ENCODE data around the gene ATG9B. TPM values are rescaled to one million over a fixed set of nuclear protein-coding genes. Genes with fewer than 3 reads are reported as not detected.

Gene ATG9B
- total RNA-seq, 1 donor from 2014 or later = 1.8 TPM

DNA sequence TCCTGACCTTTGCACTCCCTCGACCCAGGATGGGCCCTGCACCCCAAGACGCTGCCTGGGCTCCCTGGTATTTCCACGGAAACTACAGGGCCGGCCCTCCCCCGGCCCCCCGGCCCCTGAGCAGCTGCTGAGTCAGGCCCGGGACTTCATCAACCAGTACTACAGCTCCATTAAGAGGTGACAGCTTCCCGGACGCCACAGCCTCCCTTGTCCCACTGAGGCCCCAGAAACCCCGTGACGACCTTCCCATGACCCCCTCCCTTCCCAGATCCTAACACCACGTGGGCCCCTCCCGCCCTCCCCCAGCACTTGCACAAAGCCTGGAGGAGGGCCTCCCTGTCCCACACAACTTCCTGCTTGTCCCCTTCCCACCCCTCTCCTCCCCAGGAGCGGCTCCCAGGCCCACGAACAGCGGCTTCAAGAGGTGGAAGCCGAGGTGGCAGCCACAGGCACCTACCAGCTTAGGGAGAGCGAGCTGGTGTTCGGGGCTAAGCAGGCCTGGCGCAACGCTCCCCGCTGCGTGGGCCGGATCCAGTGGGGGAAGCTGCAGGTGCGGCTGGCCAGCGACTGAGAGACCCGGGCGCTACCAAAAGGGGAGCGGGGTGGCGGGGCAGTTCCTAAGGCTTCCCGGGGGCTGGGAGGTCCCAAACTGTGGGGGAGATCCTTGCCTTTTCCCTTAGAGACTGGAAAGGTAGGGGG lies 27.8 kb downstream of the ATG9B start:
- TF ChIP-seq, protein P1, sequence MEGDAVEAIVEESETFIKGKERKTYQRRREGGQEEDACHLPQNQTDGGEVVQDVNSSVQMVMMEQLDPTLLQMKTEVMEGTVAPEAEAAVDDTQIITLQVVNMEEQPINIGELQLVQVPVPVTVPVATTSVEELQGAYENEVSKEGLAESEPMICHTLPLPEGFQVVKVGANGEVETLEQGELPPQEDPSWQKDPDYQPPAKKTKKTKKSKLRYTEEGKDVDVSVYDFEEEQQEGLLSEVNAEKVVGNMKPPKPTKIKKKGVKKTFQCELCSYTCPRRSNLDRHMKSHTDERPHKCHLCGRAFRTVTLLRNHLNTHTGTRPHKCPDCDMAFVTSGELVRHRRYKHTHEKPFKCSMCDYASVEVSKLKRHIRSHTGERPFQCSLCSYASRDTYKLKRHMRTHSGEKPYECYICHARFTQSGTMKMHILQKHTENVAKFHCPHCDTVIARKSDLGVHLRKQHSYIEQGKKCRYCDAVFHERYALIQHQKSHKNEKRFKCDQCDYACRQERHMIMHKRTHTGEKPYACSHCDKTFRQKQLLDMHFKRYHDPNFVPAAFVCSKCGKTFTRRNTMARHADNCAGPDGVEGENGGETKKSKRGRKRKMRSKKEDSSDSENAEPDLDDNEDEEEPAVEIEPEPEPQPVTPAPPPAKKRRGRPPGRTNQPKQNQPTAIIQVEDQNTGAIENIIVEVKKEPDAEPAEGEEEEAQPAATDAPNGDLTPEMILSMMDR (IDR thresholded peaks at IDR 0.05) = no peak
- DNase-seq (no peak), ATAC-seq (ENCODE audit: low read depth) (no peak)
- H3K36me3 Mint-ChIP-seq (ENCODE audit: low read depth) = no peaks in the 10 kb centered on the region
- H3K27ac Mint-ChIP-seq = no peak overlapping the region
- H3K27me3 Mint-ChIP-seq = peaks cover 16% of the 10 kb centered on the region
- CTCF ChIA-PET = no interaction called here
- H3K9me3 Mint-ChIP-seq = no peaks in the 10 kb centered on the region
- H3K4me1 Mint-ChIP-seq = peaks cover 3% of the 10 kb centered on the region
- intact Hi-C loops (cut with micrococcal nuclease) = no loop called here
- H3K4me3 Mint-ChIP-seq = no peak overlapping the region
- POLR2A ChIA-PET = no interaction called here

DNA sequence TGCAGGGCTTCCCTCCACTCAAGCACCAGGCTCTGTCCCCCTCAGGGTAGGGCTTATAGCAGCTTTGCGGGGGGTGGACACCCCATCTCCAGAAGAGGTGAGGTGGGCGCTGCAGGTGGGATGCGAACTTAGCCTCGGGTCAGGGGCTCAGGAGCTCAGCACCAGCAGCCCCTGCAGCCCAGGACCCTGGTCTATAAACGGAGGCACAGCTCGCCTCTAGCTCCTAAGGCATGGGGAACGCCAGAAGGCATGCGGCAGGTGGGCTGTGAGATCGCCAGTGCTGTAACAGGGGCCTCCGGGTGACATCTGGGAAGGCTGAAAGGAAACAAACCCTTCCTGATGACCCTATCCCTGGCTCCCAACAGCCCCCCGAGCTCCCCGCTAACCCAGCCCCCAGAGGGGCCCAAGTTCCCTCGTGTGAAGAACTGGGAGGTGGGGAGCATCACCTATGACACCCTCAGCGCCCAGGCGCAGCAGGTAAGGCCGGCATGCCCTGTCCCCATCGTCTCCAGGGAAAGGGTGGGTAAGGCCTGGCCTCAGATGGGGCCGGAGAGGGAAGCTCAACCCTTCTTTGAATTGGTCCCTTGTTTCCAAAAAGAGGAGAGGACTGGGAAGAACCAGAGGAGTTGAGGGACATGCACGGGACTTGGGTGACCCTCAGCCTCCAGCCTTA lies 29.3 kb downstream of the ATG9B start:
- no peak overlapping the region for H3K27ac Mint-ChIP-seq

GRCh38 chr7:150994141-150994837 lies 30.0 kb downstream of the ATG9B start:
- Mint-ChIP-seq H3K27ac (no peak overlapping the region), H3K27me3 (peaks cover 33% of the 10 kb centered on the region), H3K9me3 (peaks cover 12% of the 10 kb centered on the region), H3K4me1 (peaks cover 3% of the 10 kb centered on the region), H3K4me3 (no peak overlapping the region), H3K36me3 (ENCODE audit: low read depth) (no peaks in the 10 kb centered on the region)
- ATAC-seq (ENCODE audit: low read depth) (no peak), DNase-seq (no peak)
- TF ChIP-seq, protein P1 (IDR thresholded peaks at IDR 0.05) = no peak
- intact Hi-C loops (cut with micrococcal nuclease) = no loop called here
- ChIA-PET POLR2A (no interaction called here), CTCF (interaction anchor here (0.8 to 1.4 kb wide), 2 partner anchors 9 to 24 kb away, joined by 3 to 5 read pairs; no protein-coding TSS in a partner anchor)

More for the DNA sequence above, 29.3 kb downstream of the ATG9B start:
- no peaks in the 10 kb centered on the region for H3K36me3 Mint-ChIP-seq (ENCODE audit: low read depth)
- ChIA-PET CTCF (interaction anchor here (1.4 kb wide), 1 partner anchor 10 kb away, joined by 5 read pairs; no protein-coding TSS in a partner anchor), POLR2A (no interaction called here)
- peaks cover 3% of the 10 kb centered on the region for H3K4me1 Mint-ChIP-seq
- peaks cover 27% of the 10 kb centered on the region for H3K27me3 Mint-ChIP-seq
- no peak overlapping the region for H3K4me3 Mint-ChIP-seq
- intact Hi-C loops (cut with micrococcal nuclease) = no loop called here
- DNase-seq (no peak), ATAC-seq (ENCODE audit: low read depth) (no peak)
- H3K9me3 Mint-ChIP-seq = peaks cover 10% of the 10 kb centered on the region
- TF ChIP-seq, protein P1 (IDR thresholded peaks at IDR 0.05) = no peak

GRCh38 chr7:150993511-150993910 lies 30.8 kb downstream of the ATG9B start:
- CTCF ChIA-PET = interaction anchor here (0.8 kb wide), 1 partner anchor 25 kb away, joined by 3 read pairs; no protein-coding TSS in a partner anchor

More at GRCh38 chr7:150993511-150993910, 30.8 kb downstream of the ATG9B start:
- ATAC-seq (ENCODE audit: low read depth) (no peak), DNase-seq (no peak)
- Mint-ChIP-seq H3K27ac (no peak overlapping the region), H3K36me3 (ENCODE audit: low read depth) (no peaks in the 10 kb centered on the region), H3K27me3 (peaks cover 40% of the 10 kb centered on the region), H3K4me3 (no peak overlapping the region), H3K4me1 (peaks cover 9% of the 10 kb centered on the region), H3K9me3 (peaks cover 12% of the 10 kb centered on the region)
- TF ChIP-seq, protein P1 (IDR thresholded peaks at IDR 0.05) = no peak
- POLR2A ChIA-PET = no interaction called here
- intact Hi-C loops (cut with micrococcal nuclease) = no loop called here

Measured in activated B cell treated with CpG ODN at 0.5 μM for 24 hours (primary cell).